Hepatocyte (in vitro differentiated cells): ENCODE data around the gene ALB.

ENCODE experiments used
- EZH2 ChIP-seq: fragments of 200-600 bp; sonication (generic); IDR thresholded peaks from 2 replicates; pipeline ENCODE4 v1.6.1; 2016; ENCODE audit warnings: antibody characterized with exemption, mild to moderate bottlenecking, borderline replicate concordance
- TF ChIP-seq, protein P1 (sequence below): fragments of 200-600 bp; sonication (generic); IDR thresholded peaks from 2 replicates; pipeline ENCODE4 v1.5.1; 2016; ENCODE audit warnings: antibody characterized with exemption, mild to moderate bottlenecking; ENCODE audit not compliant: poor library complexity

DNA sequence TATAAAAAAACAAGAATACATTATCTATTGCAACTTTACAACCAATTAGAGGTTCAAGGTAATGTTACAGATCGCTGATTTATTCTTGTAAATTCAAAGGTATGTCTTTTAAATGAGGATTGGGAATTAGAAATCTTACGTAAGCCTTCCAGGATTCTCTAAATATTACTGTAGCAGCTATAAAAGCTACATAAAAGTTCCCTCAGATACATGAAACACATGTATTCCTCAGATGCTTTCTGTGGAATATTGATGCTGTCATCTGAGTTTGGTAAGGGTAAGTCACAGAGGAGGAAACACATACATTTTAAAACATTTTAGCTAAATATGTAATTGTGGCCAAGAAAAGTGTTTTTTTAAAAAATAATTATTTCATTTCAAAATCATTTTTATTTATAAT lies 35.4 kb downstream of the ALB start:
- TF ChIP-seq, protein P1, sequence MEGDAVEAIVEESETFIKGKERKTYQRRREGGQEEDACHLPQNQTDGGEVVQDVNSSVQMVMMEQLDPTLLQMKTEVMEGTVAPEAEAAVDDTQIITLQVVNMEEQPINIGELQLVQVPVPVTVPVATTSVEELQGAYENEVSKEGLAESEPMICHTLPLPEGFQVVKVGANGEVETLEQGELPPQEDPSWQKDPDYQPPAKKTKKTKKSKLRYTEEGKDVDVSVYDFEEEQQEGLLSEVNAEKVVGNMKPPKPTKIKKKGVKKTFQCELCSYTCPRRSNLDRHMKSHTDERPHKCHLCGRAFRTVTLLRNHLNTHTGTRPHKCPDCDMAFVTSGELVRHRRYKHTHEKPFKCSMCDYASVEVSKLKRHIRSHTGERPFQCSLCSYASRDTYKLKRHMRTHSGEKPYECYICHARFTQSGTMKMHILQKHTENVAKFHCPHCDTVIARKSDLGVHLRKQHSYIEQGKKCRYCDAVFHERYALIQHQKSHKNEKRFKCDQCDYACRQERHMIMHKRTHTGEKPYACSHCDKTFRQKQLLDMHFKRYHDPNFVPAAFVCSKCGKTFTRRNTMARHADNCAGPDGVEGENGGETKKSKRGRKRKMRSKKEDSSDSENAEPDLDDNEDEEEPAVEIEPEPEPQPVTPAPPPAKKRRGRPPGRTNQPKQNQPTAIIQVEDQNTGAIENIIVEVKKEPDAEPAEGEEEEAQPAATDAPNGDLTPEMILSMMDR: no peak
- TF ChIP-seq EZH2: no peak
